GM19043 (cell line): ENCODE measurements around the gene CD14.
"Not testable (repeated sequence)": the region's sequence is repeated elsewhere in the genome, so short reads cannot be mapped to it uniquely, and the experiment has no call there.

ENCODE experiments used
- ATAC-seq: cut with Tn5 transposase; IDR thresholded peaks from one replicate; pipeline ENCODE4 v1.9.1; 2021; ENCODE audit warnings: low read depth; ENCODE audit not compliant: unreplicated experiment

The CD14 gene

DNA sequence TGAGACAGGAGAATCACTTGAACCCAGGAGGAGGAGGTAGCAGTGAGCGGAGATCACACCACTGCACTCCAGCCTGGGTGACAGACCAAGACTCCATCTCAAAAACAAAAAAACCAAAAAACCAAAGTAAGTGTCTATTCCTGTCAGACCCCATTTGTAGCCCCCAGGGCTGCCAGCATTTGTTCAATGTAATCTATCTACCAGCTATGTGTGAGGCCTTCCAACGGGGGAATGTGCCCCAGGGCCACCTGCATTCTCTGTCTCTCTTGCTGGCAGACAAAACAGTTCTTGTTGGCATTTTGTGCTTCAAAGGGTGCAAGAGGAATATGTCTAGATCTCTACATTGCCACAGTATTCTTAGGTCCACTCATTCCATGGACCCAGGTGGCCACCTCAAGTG lies 34.1 kb downstream of the CD14 start:
- ATAC-seq = no peak

DNA sequence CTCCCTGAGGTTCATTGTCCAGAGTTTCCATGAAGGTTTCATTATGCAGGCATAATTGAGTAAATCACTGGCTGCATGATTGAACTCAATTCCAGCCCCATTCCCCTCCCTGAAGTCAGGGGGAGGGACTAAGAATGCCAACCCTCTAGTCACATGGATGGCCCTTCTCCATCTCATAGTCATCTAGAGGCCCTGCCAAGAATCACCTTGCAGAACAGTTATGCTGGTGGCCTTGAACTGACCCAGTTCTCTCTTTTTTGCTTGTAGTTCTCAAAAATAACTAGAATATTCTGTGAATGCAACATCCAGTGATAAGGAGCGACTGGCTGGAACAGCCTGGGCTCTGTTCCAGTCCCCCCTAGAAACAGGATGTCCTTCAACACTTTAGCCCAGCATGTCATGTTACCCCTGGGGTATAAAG lies 36.6 kb downstream of the CD14 start:
- ATAC-seq = no peak

- ATAC-seq = no peak
Observed at GRCh38 chr5:140595538-140596300, 37.3 kb downstream of the CD14 start.

DNA sequence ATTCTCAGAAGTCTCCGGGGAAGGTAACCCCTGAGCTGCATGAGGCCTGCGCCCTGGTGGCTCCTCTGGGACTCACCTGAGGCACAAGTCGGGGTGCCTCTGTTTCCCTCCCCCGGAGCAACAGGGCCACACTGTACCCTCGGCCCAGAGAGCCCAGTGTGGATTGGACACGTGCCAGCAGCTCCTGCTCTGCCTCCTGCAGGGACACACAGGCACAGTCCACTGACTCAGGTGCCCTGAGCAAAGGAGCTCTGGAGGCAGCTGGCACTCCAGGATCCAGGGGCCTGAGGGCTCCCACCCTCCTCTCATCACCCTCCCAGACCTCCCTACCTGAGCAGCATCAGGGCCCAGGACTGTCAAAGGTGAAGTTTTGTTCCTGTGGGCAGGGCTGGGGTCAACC lies 38.8 kb downstream of the CD14 start:
- ATAC-seq = no peak

GRCh38 chr5:140593070-140593469 lies 39.9 kb downstream of the CD14 start:
- ATAC-seq = not testable (repeated sequence)

DNA sequence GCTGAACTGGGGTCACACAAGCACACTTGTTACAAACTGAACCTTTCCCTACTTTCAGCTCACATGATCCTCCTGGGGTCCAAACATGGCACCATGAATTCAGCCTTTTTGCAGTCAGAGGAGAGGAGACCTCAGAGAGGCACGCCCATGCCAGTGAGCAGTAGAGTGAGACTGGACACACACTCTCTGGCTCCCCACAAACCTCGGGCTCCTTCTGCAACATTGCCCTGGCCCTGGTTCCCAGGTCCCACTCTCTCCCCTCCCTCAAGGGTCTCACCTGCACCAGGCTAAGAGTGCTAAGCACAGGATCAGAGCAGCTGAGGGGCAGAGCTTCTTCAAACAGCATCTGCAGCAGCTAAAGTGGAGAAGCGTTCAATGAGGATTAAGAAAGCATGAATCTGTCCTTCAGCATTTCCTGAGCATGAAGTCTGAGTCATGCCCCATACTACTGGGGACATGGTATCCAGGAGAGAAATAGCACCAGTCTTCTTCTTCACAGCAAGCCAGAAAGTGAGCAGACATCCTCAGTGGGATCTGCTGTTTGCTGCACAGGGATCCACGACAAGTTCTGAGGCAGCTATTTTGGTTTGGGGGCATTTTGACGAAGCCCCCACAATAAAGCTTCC lies 41.1 kb downstream of the CD14 start:
- ATAC-seq = no peak

- ATAC-seq = no peak
Observed at GRCh38 chr5:140590861-140591260, 42.1 kb downstream of the CD14 start.

- no peak for ATAC-seq
Observed at GRCh38 chr5:140588311-140589070, 44.5 kb downstream of the CD14 start.

DNA sequence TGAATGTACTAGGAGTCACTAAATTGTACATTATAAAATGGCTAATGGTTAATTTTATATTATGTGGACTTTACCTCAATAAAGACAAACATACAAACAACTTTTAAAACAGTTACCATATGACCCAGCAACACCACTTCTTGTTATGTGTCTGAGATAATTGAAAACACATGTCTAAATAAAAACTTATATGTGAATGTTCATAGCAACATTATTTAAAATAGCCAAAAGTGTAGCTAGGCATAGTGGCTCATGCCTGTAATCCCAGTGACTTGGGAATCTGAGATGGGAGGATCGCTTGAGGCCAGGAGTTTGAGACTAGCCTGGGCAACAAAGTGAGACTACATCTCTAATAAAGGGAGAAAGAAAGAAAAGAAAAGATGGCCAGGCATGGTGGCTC lies 45.5 kb downstream of the CD14 start:
- no peak for ATAC-seq
